ENCODE data around the gene TRERF1.
"Not testable (repeated sequence)": the region's sequence is repeated elsewhere in the genome, so short reads cannot be mapped to it uniquely, and the experiment has no call there.

TRERF1 gene

GRCh38 chr6:42451333-42452170 is at the start of gene TRERF1:
Gene TRERF1, minus strand, starts transcription at chr6:42451926. Its CDS starts 182,336 bp downstream, at chr6:42269590.
- in situ Hi-C loops (cut with HindIII; ENCODE audit: low sequenced_read_pairs) = loop anchor here (5.0 kb wide), 4 partner anchors 34 to 86 kb away; no protein-coding TSS in a partner anchor

- in situ Hi-C loops (cut with HindIII; ENCODE audit: low sequenced_read_pairs) = no loop called here
These were observed 46.9 kb upstream of the TRERF1 start for GRCh38 chr6:42498473-42499128.

GRCh38 chr6:42493914-42494539 is 42.3 kb upstream of the TRERF1 start:
- in situ Hi-C loops (cut with HindIII; ENCODE audit: low sequenced_read_pairs) = loop anchor here (5.0 kb wide), 1 partner anchor 42 kb away; the partner anchor contains the start of gene TRERF1

GRCh38 chr6:42488129-42488528 is 36.4 kb upstream of the TRERF1 start:
- in situ Hi-C loops (cut with HindIII; ENCODE audit: low sequenced_read_pairs) = no loop called here

GRCh38 chr6:42484261-42484660 is 32.5 kb upstream of the TRERF1 start:
- in situ Hi-C loops (cut with HindIII; ENCODE audit: low sequenced_read_pairs) = no loop called here

GRCh38 chr6:42482174-42482573 is 30.4 kb upstream of the TRERF1 start:
- in situ Hi-C loops (cut with HindIII; ENCODE audit: low sequenced_read_pairs) = no loop called here

- in situ Hi-C loops (cut with HindIII; ENCODE audit: low sequenced_read_pairs) = no loop called here
These were observed 20.0 kb upstream of the TRERF1 start for GRCh38 chr6:42471714-42472113.

GRCh38 chr6:42471142-42471541 is 19.4 kb upstream of the TRERF1 start:
- in situ Hi-C loops (cut with HindIII; ENCODE audit: low sequenced_read_pairs) = no loop called here

- in situ Hi-C loops (cut with HindIII; ENCODE audit: low sequenced_read_pairs) = no loop called here
These were observed 16.5 kb upstream of the TRERF1 start for GRCh38 chr6:42468273-42468672.

GRCh38 chr6:42467651-42468050 is 15.9 kb upstream of the TRERF1 start:
- in situ Hi-C loops (cut with HindIII; ENCODE audit: low sequenced_read_pairs) = no loop called here

GRCh38 chr6:42466470-42466869 is 14.7 kb upstream of the TRERF1 start:
- in situ Hi-C loops (cut with HindIII; ENCODE audit: low sequenced_read_pairs) = not testable (repeated sequence)

GRCh38 chr6:42462474-42462972 is 10.8 kb upstream of the TRERF1 start:
- in situ Hi-C loops (cut with HindIII; ENCODE audit: low sequenced_read_pairs) = no loop called here

- in situ Hi-C loops (cut with HindIII; ENCODE audit: low sequenced_read_pairs) = no loop called here
These were observed 9.2 kb upstream of the TRERF1 start for GRCh38 chr6:42460883-42461282.

- in situ Hi-C loops (cut with HindIII; ENCODE audit: low sequenced_read_pairs) = no loop called here
These were observed 8.2 kb upstream of the TRERF1 start for GRCh38 chr6:42459888-42460287.

GRCh38 chr6:42454428-42454791 is 2.7 kb upstream of the TRERF1 start:
- in situ Hi-C loops (cut with HindIII; ENCODE audit: low sequenced_read_pairs) = loop anchor here (5.0 kb wide), 4 partner anchors 37 to 83 kb away; no protein-coding TSS in a partner anchor

- in situ Hi-C loops (cut with HindIII; ENCODE audit: low sequenced_read_pairs) = loop anchor here (5.0 kb wide), 4 partner anchors 37 to 83 kb away; no protein-coding TSS in a partner anchor
These were observed 2.1 kb upstream of the TRERF1 start for GRCh38 chr6:42453654-42454427.

GRCh38 chr6:42453031-42453653 is 1.4 kb upstream of the TRERF1 start:
- in situ Hi-C loops (cut with HindIII; ENCODE audit: low sequenced_read_pairs) = loop anchor here (5.0 kb wide), 4 partner anchors 36 to 84 kb away; no protein-coding TSS in a partner anchor

- in situ Hi-C loops (cut with HindIII; ENCODE audit: low sequenced_read_pairs) = loop anchor here (5.0 kb wide), 4 partner anchors 35 to 85 kb away; no protein-coding TSS in a partner anchor
These were observed 675 bp upstream of the TRERF1 start for GRCh38 chr6:42452171-42453030.

Data from endothelial cell of hepatic sinusoid (primary cell).